ENCODE measurements around the gene NPLOC4. TPM values are rescaled to one million over a fixed set of nuclear protein-coding genes. Genes with fewer than 3 reads are reported as not detected.

NPLOC4 gene
- total and polyA plus RNA-seq, 2 of the 8 experiments (the other 6 are each of a cell fraction or from before 2014, with no cell fraction given), result 70.7 to 92.7 TPM

GRCh38 chr17:81599719-81600486 lies 37.0 kb downstream of the NPLOC4 start:
- H3K4me1 ChIP-seq (replicated peaks in 1 of 4; ENCODE audit: control insufficient read depth in 3 of 4, insufficient read depth in 4 of 4, low read length in 3 of 4), result no peaks in the 10 kb centered on the region
- no peak overlapping the region for H2BK12ac ChIP-seq (ENCODE audit: low read depth, low read length)
- H2BK5ac ChIP-seq (ENCODE audit: low read depth, low read length), result no peak overlapping the region; the same call in 1 of the 2 replicates
- H3K79me2 ChIP-seq (ENCODE audit: control insufficient read depth in 1 of 2, insufficient read depth in 2 of 2, low read length in 2 of 2), result no peaks in the 10 kb centered on the region
- H4K91ac ChIP-seq (replicated peaks; ENCODE audit: insufficient read length, low read length), result no peak overlapping the region
- ChIA-PET POLR2A (ENCODE audit: partially characterized antibody) (interaction anchor here (0.5 to 1.5 kb wide), 2 partner anchors 26 to 28 kb away, joined by 3 to 4 read pairs; no protein-coding TSS in a partner anchor), CTCF (ENCODE audit: partially characterized antibody) (interaction anchor here (0.6 to 4.1 kb wide), 18 partner anchors 10 to 420 kb away, joined by 3 to 31 read pairs (median 5); no protein-coding TSS in a partner anchor)
- FAIRE-seq (no peak), DNase-seq (ENCODE audit: low read depth in 1 of 2, low spot score in 2 of 2) (no peak)
- H4K5ac ChIP-seq (ENCODE audit: insufficient read length, low read depth, low read length), result no peak overlapping the region
- no peak overlapping the region for H3K14ac ChIP-seq (ENCODE audit: insufficient read length)
- peaks cover 21 to 56% (median 46%) of the 10 kb centered on the region in 4 experiments for H3K36me3 ChIP-seq (ENCODE audit: control insufficient read depth in 2 of 4, insufficient read depth in 4 of 4, low read length in 3 of 4)
- H3K79me1 ChIP-seq (ENCODE audit: low read depth, low read length), result peaks cover 7% of the 10 kb centered on the region
- H3K27ac ChIP-seq (ENCODE audit: low read depth, low read length), result no peak overlapping the region
- H2AK5ac ChIP-seq (ENCODE audit: low read depth, low read length), result no peak overlapping the region
- H3K23me2 ChIP-seq (ENCODE audit: low read depth, low read length), result no peaks in the 10 kb centered on the region
- peaks cover 0 to 9% of the 10 kb centered on the region in 2 experiments for H4K20me1 ChIP-seq (replicated peaks in 1 of 2; ENCODE audit: control insufficient read depth in 1 of 2, insufficient read depth in 2 of 2, low read length in 2 of 2)
- H3K27me3 ChIP-seq (replicated peaks in 1 of 4; ENCODE audit: control insufficient read depth in 3 of 4, extremely low read depth in 1 of 4, insufficient read depth in 3 of 4, low read length in 3 of 4), result no peaks in the 10 kb centered on the region
- no peaks in the 10 kb centered on the region for H3K9me3 ChIP-seq (ENCODE audit: insufficient read depth in 2 of 2, low read depth in 1 of 2, low read length in 1 of 2)
- no peak overlapping the region for H3K18ac ChIP-seq (ENCODE audit: extremely low read depth, low read length)
- no peak overlapping the region for H3K4me2 ChIP-seq (ENCODE audit: insufficient read depth in 1 of 2, low read depth in 2 of 2, low read length in 2 of 2)
- no peak overlapping the region for H2BK15ac ChIP-seq (ENCODE audit: low read length)
- no peak overlapping the region for H3K4ac ChIP-seq (replicated peaks; ENCODE audit: insufficient read length, low read depth, low read length)
- WGBS, 2 experiments (ENCODE audit: extremely low coverage in 1 of 2, insufficient coverage in 1 of 2, insufficient read length in 1 of 2, insufficient replicate concordance in 2 of 2, low coverage in 1 of 2, low lambda C conversion rate in 2 of 2, missing lambda C conversion rate in 1 of 2), result 88% methylated on average over 10 of the region's 10 CpGs; no CpG with 5 or more reads in 1 of the 2 experiments
- H2AFZ ChIP-seq (ENCODE audit: low read length), result no peak overlapping the region
- no peak overlapping the region for H2BK120ac ChIP-seq (replicated peaks; ENCODE audit: low read depth, low read length)
- no peak overlapping the region for H3K56ac ChIP-seq (replicated peaks; ENCODE audit: insufficient read length, low read depth, low read length)
- no peak overlapping the region; a peak in 1 of 7 replicates for H3K9ac ChIP-seq (replicated peaks in 1 of 4; ENCODE audit: extremely low read depth in 1 of 4, low read depth in 3 of 4, low read length in 3 of 4)
- no peak overlapping the region for H2BK20ac ChIP-seq (ENCODE audit: low read length)
- H3K4me3 ChIP-seq (ENCODE audit: extremely low read depth in 1 of 4, insufficient read depth in 2 of 4, low read depth in 3 of 4, low read length in 4 of 4), result no peak overlapping the region
- H4K8ac ChIP-seq (ENCODE audit: extremely low read depth, insufficient read depth, low read length), result peak overlapping the region; percentile 57; the same call in 1 of the 2 replicates
- no peak overlapping the region for H3K23ac ChIP-seq (ENCODE audit: insufficient read length)
- TF ChIP-seq MAFK (IDR thresholded peaks at IDR 0.05; ENCODE audit: low read depth, low read length) (no peak), YY1 (IDR thresholded peaks at IDR 0.05; ENCODE audit: low read depth, low read length) (no peak), SRF (IDR thresholded peaks at IDR 0.05; ENCODE audit: low read depth, low read length) (no peak), EZH2 (IDR thresholded peaks at IDR 0.05; ENCODE audit: low read depth, low read length, severe bottlenecking) (no peak), KDM4A (IDR thresholded peaks at IDR 0.05; ENCODE audit: low read depth, low read length, severe bottlenecking) (no peak), CBX5 (IDR thresholded peaks at IDR 0.05; ENCODE audit: low read depth, low read length) (no peak), CHD2 (IDR thresholded peaks at IDR 0.05; ENCODE audit: low read length) (no peak), POLR2AphosphoS5 (IDR thresholded peaks at IDR 0.05; ENCODE audit: low read depth, low read length) (no peak), BCL11A (IDR thresholded peaks at IDR 0.05; ENCODE audit: low read depth in 2 of 2, low read length in 2 of 2) (no peak), HDAC6 (IDR thresholded peaks at IDR 0.05; ENCODE audit: low read depth, low read length) (no peak)

All from H1 (cell line).